HAP-1 (cell line): ENCODE results near the gene ZNF214.

Experiments used
- DNase-seq, 2 experiments: peaks; one replicate each; pipeline ENCODE4 v3.0.0-alpha.2; 2016 to 2020; ENCODE audit warnings: low spot score in 2 of 2
- H3K27me3 ChIP-seq: fragments of 250-450 bp; sonication (Bioruptor Pico); 2 replicates; pipeline ENCODE4 v1.5.1; 2020; ENCODE audit warnings: low read depth, mild to moderate bottlenecking, moderate library complexity
- H3K36me3 ChIP-seq: fragments of 250-450 bp; sonication (Bioruptor Pico); replicated peaks from 2 replicates; pipeline ENCODE4 v1.5.1; 2020; ENCODE audit warnings: mild to moderate bottlenecking
- H3K4me1 ChIP-seq: fragments of 250-450 bp; sonication (Bioruptor Pico); 2 replicates; pipeline ENCODE4 v1.5.1; 2020; ENCODE audit warnings: mild to moderate bottlenecking
- H3K4me3 ChIP-seq: fragments of 250-450 bp; sonication (Bioruptor Pico); 2 replicates; pipeline ENCODE4 v1.5.1; 2020; ENCODE audit warnings: mild to moderate bottlenecking, moderate library complexity
- H3K9me3 ChIP-seq: fragments of 250-450 bp; sonication (Bioruptor Pico); 2 replicates; pipeline ENCODE4 v1.5.1; 2020; ENCODE audit warnings: mild to moderate bottlenecking, moderate library complexity
- in situ Hi-C: fragments of 300-500 bp; cut with MboI; formaldehyde crosslinking; loops from 3 replicates; pipeline ENCODE4 v1.14.3; 2020; ENCODE audit warnings: low sequenced_read_pairs, inconsistent platforms, mixed read lengths

The ZNF214 gene

GRCh38 chr11:7020183-7020917, at the start of gene ZNF214, which contains the start of gene NLRP14:
TSS of gene ZNF214 (minus strand) at chr11:7020346. CDS start at chr11:7002835, 17,511 bp downstream.
TSS of gene NLRP14 (plus strand) at chr11:7020479. CDS start at chr11:7038587, 18,108 bp downstream.
- peak within 1 kb of the TSS; percentile 42 for H3K4me3 ChIP-seq
- H3K4me1 ChIP-seq = peaks cover 12% of the 10 kb centered on the region
- H3K27me3 ChIP-seq = peaks cover 4% of the 10 kb centered on the region; the same call in 1 of the 2 replicates
- no peaks in the 10 kb centered on the region for H3K36me3 ChIP-seq
- in situ Hi-C loops = no loop called here
- H3K9me3 ChIP-seq = no peaks in the 10 kb centered on the region
- peak; percentile 63 to 90 for DNase-seq

GRCh38 chr11:7062534-7062933, 42.4 kb upstream of the ZNF214 start:
- in situ Hi-C loops = no loop called here
- H3K4me3 ChIP-seq = no peak overlapping the region
- DNase-seq = no peak
- H3K27me3 ChIP-seq = no peaks in the 10 kb centered on the region
- no peaks in the 10 kb centered on the region for H3K4me1 ChIP-seq
- H3K9me3 ChIP-seq = no peaks in the 10 kb centered on the region
- no peaks in the 10 kb centered on the region for H3K36me3 ChIP-seq

- Histone ChIP-seq H3K9me3 (no peaks in the 10 kb centered on the region), H3K27me3 (no peaks in the 10 kb centered on the region), H3K4me3 (no peak overlapping the region), H3K4me1 (no peaks in the 10 kb centered on the region), H3K36me3 (no peaks in the 10 kb centered on the region)
- in situ Hi-C loops = no loop called here
- DNase-seq = no peak
Measured at GRCh38 chr11:7060868-7061267, 40.7 kb upstream of the ZNF214 start.

- no peak for DNase-seq
- no peaks in the 10 kb centered on the region for H3K9me3 ChIP-seq
- H3K27me3 ChIP-seq = no peaks in the 10 kb centered on the region
- H3K4me1 ChIP-seq = no peaks in the 10 kb centered on the region
- no peaks in the 10 kb centered on the region for H3K36me3 ChIP-seq
- H3K4me3 ChIP-seq = no peak overlapping the region
- in situ Hi-C loops = no loop called here
Measured at GRCh38 chr11:7057641-7058040, 37.5 kb upstream of the ZNF214 start.

- in situ Hi-C loops = no loop called here
- Histone ChIP-seq H3K4me1 (no peaks in the 10 kb centered on the region), H3K27me3 (no peaks in the 10 kb centered on the region), H3K9me3 (no peaks in the 10 kb centered on the region), H3K36me3 (no peaks in the 10 kb centered on the region), H3K4me3 (no peak overlapping the region)
- no peak for DNase-seq
Measured at GRCh38 chr11:7056828-7057513, 36.8 kb upstream of the ZNF214 start.

- Histone ChIP-seq H3K36me3 (no peaks in the 10 kb centered on the region), H3K27me3 (no peaks in the 10 kb centered on the region; the same call in 1 of the 2 replicates), H3K9me3 (no peaks in the 10 kb centered on the region), H3K4me1 (no peaks in the 10 kb centered on the region), H3K4me3 (no peak overlapping the region)
- in situ Hi-C loops = no loop called here
- DNase-seq = no peak
Measured at GRCh38 chr11:7050191-7050590, 30.0 kb upstream of the ZNF214 start.

- H3K9me3 ChIP-seq = no peaks in the 10 kb centered on the region
- in situ Hi-C loops = no loop called here
Measured at GRCh38 chr11:7046474-7047175, 26.5 kb upstream of the ZNF214 start.

GRCh38 chr11:7034019-7034418, 13.9 kb upstream of the ZNF214 start:
- no peak overlapping the region for H3K4me3 ChIP-seq
- in situ Hi-C loops = no loop called here

More at GRCh38 chr11:7046474-7047175, 26.5 kb upstream of the ZNF214 start:
- Histone ChIP-seq H3K4me1 (no peaks in the 10 kb centered on the region), H3K36me3 (no peaks in the 10 kb centered on the region), H3K4me3 (no peak overlapping the region), H3K27me3 (no peaks in the 10 kb centered on the region; the same call in 1 of the 2 replicates)
- DNase-seq = no peak

GRCh38 chr11:7032692-7033091, 12.5 kb upstream of the ZNF214 start:
- H3K4me1 ChIP-seq = no peaks in the 10 kb centered on the region
- in situ Hi-C loops = no loop called here
- DNase-seq = no peak
- no peaks in the 10 kb centered on the region for H3K36me3 ChIP-seq
- no peaks in the 10 kb centered on the region for H3K9me3 ChIP-seq
- no peak overlapping the region for H3K4me3 ChIP-seq
- H3K27me3 ChIP-seq = peaks cover 7% of the 10 kb centered on the region; the same call in 1 of the 2 replicates

More at GRCh38 chr11:7034019-7034418, 13.9 kb upstream of the ZNF214 start:
- Histone ChIP-seq H3K27me3 (peaks cover 7% of the 10 kb centered on the region; the same call in 1 of the 2 replicates), H3K4me1 (no peaks in the 10 kb centered on the region), H3K9me3 (no peaks in the 10 kb centered on the region), H3K36me3 (no peaks in the 10 kb centered on the region)
- DNase-seq = no peak

GRCh38 chr11:7031471-7031871, 11.3 kb upstream of the ZNF214 start:
- Histone ChIP-seq H3K9me3 (no peaks in the 10 kb centered on the region), H3K4me1 (no peaks in the 10 kb centered on the region), H3K36me3 (no peaks in the 10 kb centered on the region), H3K27me3 (peaks cover 7% of the 10 kb centered on the region; the same call in 1 of the 2 replicates), H3K4me3 (no peak overlapping the region)
- in situ Hi-C loops = no loop called here
- DNase-seq = no peak

GRCh38 chr11:7030836-7031235, 10.7 kb upstream of the ZNF214 start:
- Histone ChIP-seq H3K4me1 (no peaks in the 10 kb centered on the region), H3K36me3 (no peaks in the 10 kb centered on the region), H3K27me3 (peaks cover 7% of the 10 kb centered on the region; the same call in 1 of the 2 replicates), H3K4me3 (no peak overlapping the region), H3K9me3 (no peaks in the 10 kb centered on the region)
- in situ Hi-C loops = no loop called here
- DNase-seq = no peak

GRCh38 chr11:7028141-7028540, 8.0 kb upstream of the ZNF214 start:
- no peaks in the 10 kb centered on the region for H3K36me3 ChIP-seq
- in situ Hi-C loops = no loop called here
- no peaks in the 10 kb centered on the region for H3K4me1 ChIP-seq
- peaks cover 11% of the 10 kb centered on the region; the same call in 1 of the 2 replicates for H3K27me3 ChIP-seq
- H3K9me3 ChIP-seq = no peaks in the 10 kb centered on the region
- no peak for DNase-seq
- H3K4me3 ChIP-seq = no peak overlapping the region

GRCh38 chr11:7021318-7021717, 1.2 kb upstream of the ZNF214 start:
- Histone ChIP-seq H3K36me3 (no peaks in the 10 kb centered on the region), H3K9me3 (no peaks in the 10 kb centered on the region), H3K4me3 (no peak overlapping the region), H3K27me3 (peaks cover 4% of the 10 kb centered on the region; the same call in 1 of the 2 replicates), H3K4me1 (peaks cover 9% of the 10 kb centered on the region; the same call in 1 of the 2 replicates)
- peak; percentile 12 to 16 for DNase-seq
- in situ Hi-C loops = no loop called here
